ENCODE measurements around the gene STK4.

GRCh38 chr20:45053430-45054351, 87.4 kb downstream of the STK4 start:
- TF ChIP-seq SUZ12 (IDR thresholded peaks at IDR 0.05; ENCODE audit: extremely low read depth, insufficient read depth, insufficient read length) (no peak), YY1 (IDR thresholded peaks at IDR 0.05; ENCODE audit: insufficient read depth, insufficient read length) (no peak), ZNF274 (IDR thresholded peaks at IDR 0.05; ENCODE audit: low read depth, low read length) (no peak)

Measured in NT2/D1 (cell line).